K562 (cell line): ENCODE measurements around the gene GJC2. TPM values are rescaled to one million over a fixed set of nuclear protein-coding genes. Genes with fewer than 3 reads are reported as not detected.
A peak's percentile ranks its signal among the peaks of the same experiment; 100 is the strongest.

Source experiments
- BCL6 ChIP-seq: fragments of 250-450 bp; sonication (Bioruptor Pico); IDR thresholded peaks from 2 replicates; pipeline ENCODE4 v1.4.0; 2020
- DMBX1 ChIP-seq: fragments of 250-450 bp; sonication (Bioruptor Pico); IDR thresholded peaks from 2 replicates; pipeline ENCODE4 v1.8.0; 2022; ENCODE audit warnings: inconsistent platforms, mild to moderate bottlenecking, moderate library complexity, borderline replicate concordance
- ELF4 ChIP-seq: fragments of 450-650 bp; formaldehyde crosslinking; IDR thresholded peaks from 2 replicates; pipeline ENCODE4 v1.4.0; 2022; ENCODE audit warnings: missing genetic modification characterization
- EP400 ChIP-seq: fragments of 450-650 bp; IDR thresholded peaks from 2 replicates; pipeline ENCODE4 v1.6.1; 2017; ENCODE audit warnings: antibody characterized with exemption, mild to moderate bottlenecking, moderate library complexity
- FOXK2 ChIP-seq, 2 experiments: fragments of 450-650 bp; IDR thresholded peaks in 1 of 2; conservative IDR thresholded peaks in 1 of 2; 2 replicates each; pipeline ENCODE4 v1.6.1; 2016; ENCODE audit warnings: low read depth in 2 of 2, mild to moderate bottlenecking in 1 of 2
- HNRNPL ChIP-seq: fragments of 200-400 bp; formaldehyde crosslinking; IDR thresholded peaks from 2 replicates; pipeline ENCODE4 v1.6.1; 2017; ENCODE audit warnings: low read depth, mild to moderate bottlenecking, low read length
- PPARD ChIP-seq: fragments of 250-450 bp; sonication (Bioruptor Pico); IDR thresholded peaks from 2 replicates; pipeline ENCODE4 v1.8.0; 2022; ENCODE audit warnings: inconsistent platforms, mild to moderate bottlenecking, moderate library complexity
- RCOR1 ChIP-seq, 2 experiments: IDR thresholded peaks; 2 replicates each; pipeline ENCODE4 v1.6.1; 2012; ENCODE audit warnings: low read depth in 2 of 2, low read length in 2 of 2, borderline replicate concordance in 1 of 2, improper control_type of control experiment in 1 of 2
- ZNF143 ChIP-seq: sonication (generic); formaldehyde crosslinking; IDR thresholded peaks from 2 replicates; pipeline ENCODE4 v1.9.0; 2022; ENCODE audit warnings: mild to moderate bottlenecking, missing genetic modification reagents
- ZNF324 ChIP-seq: fragments of 250-450 bp; sonication (Bioruptor Pico); IDR thresholded peaks from 2 replicates; pipeline ENCODE4 v1.4.0; 2020; ENCODE audit warnings: mild to moderate bottlenecking
- polyA plus RNA-seq, 8 experiments: library from polyadenylated mRNA; depleted of rRNA in 4 of 8; stranded (reverse) in 5 of 8; unstranded in 3 of 8; fragments of >200 nt; fragmentation: Nextera tagmentation in 2 of 8; fragmentation: Illumina TruSeq in 1 of 8; extraction: Ambion mirVana in 2 of 8; extraction: Trizol in 1 of 8; gene quantifications; 2 replicates each; pipeline versions ENCODE4 v1.2.1 to v1.2.3, GENCODE V29; 2011 to 2014; ENCODE audit warnings: inconsistent platforms in 1 of 8, missing spikeins in 1 of 8
- total RNA-seq, 7 experiments: library from RNA; depleted of rRNA in 6 of 7; stranded (reverse); fragments of >200 nt in 6 of 7; fragmentation: Illumina TruSeq in 2 of 7; extraction: Trizol in 2 of 7; gene quantifications; 2 replicates each; pipeline versions ENCODE4 v1.2.1 to v1.2.3, GENCODE V29; 2011 to 2021; ENCODE audit warnings: low replicate concordance in 1 of 7
- TF ChIP-seq, protein P1 (sequence below), 2 experiments: fragments of 450-650 bp in 1 of 2; IDR thresholded peaks; 2 replicates each; pipeline ENCODE4 v1.6.1; 2011 to 2017; ENCODE audit warnings: low read depth in 2 of 2, antibody characterized with exemption in 1 of 2, borderline replicate concordance in 1 of 2, low read length in 1 of 2, mild to moderate bottlenecking in 1 of 2, mixed read lengths in 1 of 2; ENCODE audit not compliant: control insufficient read depth in 1 of 2
- TF ChIP-seq, protein P2 (sequence below): fragments of 450-650 bp; IDR thresholded peaks from 2 replicates; pipeline ENCODE4 v1.6.1; 2016; ENCODE audit warnings: low read depth, mild to moderate bottlenecking, moderate library complexity
- TF ChIP-seq, protein P3 (sequence below): fragments of 250-450 bp; sonication (Bioruptor Pico); IDR thresholded peaks from 2 replicates; pipeline ENCODE4 v1.9.0; 2021; ENCODE audit warnings: mild to moderate bottlenecking, inconsistent platforms
- TF ChIP-seq, protein P4 (sequence below): IDR thresholded peaks from 2 replicates; pipeline ENCODE4 v1.6.1; 2012; ENCODE audit warnings: low read depth, low read length, improper control_type of control experiment, borderline replicate concordance

The GJC2 gene
- total and polyA plus RNA-seq, 9 of the 15 experiments (the other 6 are each of a cell fraction or from before 2014, with no cell fraction given), result 0.03 to 0.62 (median 0.11) TPM; not detected in 2

DNA sequence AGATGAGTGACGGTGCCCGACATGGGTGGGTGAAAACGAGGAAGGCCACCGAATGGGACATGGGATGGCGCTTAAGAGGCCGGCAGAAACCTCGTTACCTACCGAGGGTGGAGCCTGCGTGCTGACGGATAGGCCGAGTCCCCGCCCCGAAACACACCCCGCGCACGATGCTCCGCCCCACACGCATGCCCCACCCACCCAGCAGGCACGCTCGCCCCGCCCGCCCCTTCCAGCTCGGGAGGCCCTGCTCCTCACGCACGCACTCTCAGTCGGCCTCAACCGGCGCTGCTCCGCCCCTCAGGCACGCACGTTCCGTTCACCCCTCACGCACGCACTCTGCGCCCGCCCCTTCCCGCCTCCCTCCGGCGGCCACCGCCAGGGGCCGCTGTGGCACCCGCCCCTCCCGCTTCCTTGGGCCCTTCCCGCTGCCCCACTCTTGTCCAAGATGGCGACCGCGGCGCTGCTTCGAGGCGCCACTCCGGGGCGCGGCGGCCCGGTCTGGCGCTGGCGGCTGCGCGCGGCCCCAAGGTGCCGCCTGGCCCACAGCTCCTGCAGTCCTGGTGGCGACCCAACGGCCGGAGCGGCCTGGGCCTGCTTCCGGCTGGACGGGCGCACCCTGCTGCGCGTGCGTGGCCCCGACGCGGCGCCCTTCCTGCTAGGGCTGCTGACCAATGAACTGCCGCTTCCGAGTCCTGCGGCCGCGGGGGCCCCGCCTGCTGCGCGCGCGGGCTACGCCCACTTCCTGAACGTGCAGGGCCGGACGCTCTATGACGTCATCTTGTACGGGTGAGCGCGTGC is 15.8 kb downstream of the GJC2 start, which contains the start of gene IBA57 (continued):
- TF ChIP-seq, protein P1, sequence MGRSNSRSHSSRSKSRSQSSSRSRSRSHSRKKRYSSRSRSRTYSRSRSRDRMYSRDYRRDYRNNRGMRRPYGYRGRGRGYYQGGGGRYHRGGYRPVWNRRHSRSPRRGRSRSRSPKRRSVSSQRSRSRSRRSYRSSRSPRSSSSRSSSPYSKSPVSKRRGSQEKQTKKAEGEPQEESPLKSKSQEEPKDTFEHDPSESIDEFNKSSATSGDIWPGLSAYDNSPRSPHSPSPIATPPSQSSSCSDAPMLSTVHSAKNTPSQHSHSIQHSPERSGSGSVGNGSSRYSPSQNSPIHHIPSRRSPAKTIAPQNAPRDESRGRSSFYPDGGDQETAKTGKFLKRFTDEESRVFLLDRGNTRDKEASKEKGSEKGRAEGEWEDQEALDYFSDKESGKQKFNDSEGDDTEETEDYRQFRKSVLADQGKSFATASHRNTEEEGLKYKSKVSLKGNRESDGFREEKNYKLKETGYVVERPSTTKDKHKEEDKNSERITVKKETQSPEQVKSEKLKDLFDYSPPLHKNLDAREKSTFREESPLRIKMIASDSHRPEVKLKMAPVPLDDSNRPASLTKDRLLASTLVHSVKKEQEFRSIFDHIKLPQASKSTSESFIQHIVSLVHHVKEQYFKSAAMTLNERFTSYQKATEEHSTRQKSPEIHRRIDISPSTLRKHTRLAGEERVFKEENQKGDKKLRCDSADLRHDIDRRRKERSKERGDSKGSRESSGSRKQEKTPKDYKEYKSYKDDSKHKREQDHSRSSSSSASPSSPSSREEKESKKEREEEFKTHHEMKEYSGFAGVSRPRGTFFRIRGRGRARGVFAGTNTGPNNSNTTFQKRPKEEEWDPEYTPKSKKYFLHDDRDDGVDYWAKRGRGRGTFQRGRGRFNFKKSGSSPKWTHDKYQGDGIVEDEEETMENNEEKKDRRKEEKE (IDR thresholded peaks at IDR 0.05; ENCODE audit: borderline replicate concordance in 1 of 2, control insufficient read depth in 1 of 2, low read depth in 2 of 2, low read length in 1 of 2), result peak in 1 of 2 experiments; percentile 92; a peak in 2 of 4 replicates
- TF ChIP-seq EP400, result peak; percentile 72
- peak; percentile 70; the same call in 1 of the 2 replicates for TF ChIP-seq DMBX1
- no peak for TF ChIP-seq BCL6 (CRISPR knock-in tag)
- TF ChIP-seq ZNF143, result no peak
- TF ChIP-seq HNRNPL, result peak; percentile 95
- peak in 1 of 2 experiments; percentile 39; a peak in 1 of 4 replicates for TF ChIP-seq FOXK2 (conservative IDR thresholded peaks at IDR 0.05 in 1 of 2, IDR thresholded peaks at IDR 0.05 in 1 of 2; ENCODE audit: low read depth in 2 of 2)
- TF ChIP-seq, protein P2, sequence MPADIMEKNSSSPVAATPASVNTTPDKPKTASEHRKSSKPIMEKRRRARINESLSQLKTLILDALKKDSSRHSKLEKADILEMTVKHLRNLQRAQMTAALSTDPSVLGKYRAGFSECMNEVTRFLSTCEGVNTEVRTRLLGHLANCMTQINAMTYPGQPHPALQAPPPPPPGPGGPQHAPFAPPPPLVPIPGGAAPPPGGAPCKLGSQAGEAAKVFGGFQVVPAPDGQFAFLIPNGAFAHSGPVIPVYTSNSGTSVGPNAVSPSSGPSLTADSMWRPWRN, result peak; percentile 72
- TF ChIP-seq PPARD (CRISPR knock-in tag), result no peak
- TF ChIP-seq, protein P3, sequence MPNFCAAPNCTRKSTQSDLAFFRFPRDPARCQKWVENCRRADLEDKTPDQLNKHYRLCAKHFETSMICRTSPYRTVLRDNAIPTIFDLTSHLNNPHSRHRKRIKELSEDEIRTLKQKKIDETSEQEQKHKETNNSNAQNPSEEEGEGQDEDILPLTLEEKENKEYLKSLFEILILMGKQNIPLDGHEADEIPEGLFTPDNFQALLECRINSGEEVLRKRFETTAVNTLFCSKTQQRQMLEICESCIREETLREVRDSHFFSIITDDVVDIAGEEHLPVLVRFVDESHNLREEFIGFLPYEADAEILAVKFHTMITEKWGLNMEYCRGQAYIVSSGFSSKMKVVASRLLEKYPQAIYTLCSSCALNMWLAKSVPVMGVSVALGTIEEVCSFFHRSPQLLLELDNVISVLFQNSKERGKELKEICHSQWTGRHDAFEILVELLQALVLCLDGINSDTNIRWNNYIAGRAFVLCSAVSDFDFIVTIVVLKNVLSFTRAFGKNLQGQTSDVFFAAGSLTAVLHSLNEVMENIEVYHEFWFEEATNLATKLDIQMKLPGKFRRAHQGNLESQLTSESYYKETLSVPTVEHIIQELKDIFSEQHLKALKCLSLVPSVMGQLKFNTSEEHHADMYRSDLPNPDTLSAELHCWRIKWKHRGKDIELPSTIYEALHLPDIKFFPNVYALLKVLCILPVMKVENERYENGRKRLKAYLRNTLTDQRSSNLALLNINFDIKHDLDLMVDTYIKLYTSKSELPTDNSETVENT, result peak; percentile 97
- peak; percentile 93 for TF ChIP-seq ELF4 (CRISPR knock-in tag)
- TF ChIP-seq, protein P4, sequence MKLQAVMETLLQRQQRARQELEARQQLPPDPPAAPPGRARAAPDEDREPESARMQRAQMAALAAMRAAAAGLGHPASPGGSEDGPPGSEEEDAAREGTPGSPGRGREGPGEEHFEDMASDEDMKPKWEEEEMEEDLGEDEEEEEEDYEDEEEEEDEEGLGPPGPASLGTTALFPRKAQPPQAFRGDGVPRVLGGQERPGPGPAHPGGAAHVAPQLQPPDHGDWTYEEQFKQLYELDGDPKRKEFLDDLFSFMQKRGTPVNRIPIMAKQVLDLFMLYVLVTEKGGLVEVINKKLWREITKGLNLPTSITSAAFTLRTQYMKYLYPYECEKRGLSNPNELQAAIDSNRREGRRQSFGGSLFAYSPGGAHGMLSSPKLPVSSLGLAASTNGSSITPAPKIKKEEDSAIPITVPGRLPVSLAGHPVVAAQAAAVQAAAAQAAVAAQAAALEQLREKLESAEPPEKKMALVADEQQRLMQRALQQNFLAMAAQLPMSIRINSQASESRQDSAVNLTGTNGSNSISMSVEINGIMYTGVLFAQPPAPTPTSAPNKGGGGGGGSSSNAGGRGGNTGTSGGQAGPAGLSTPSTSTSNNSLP, result no peak
- TF ChIP-seq RCOR1 (IDR thresholded peaks at IDR 0.05; ENCODE audit: borderline replicate concordance in 1 of 2, low read depth in 2 of 2, low read length in 2 of 2), result peak; percentile 33 to 87; a peak in 3 of 4 replicates
- TF ChIP-seq ZNF324 (CRISPR knock-in tag), result 0 out of 2 replicates have a peak, but pooled peaks have one; percentile 9
